Heart right ventricle (tissue), 16 donors: Measurements from ENCODE around the gene ABHD16B. TPM values are rescaled to one million over a fixed set of nuclear protein-coding genes. Genes with fewer than 3 reads are reported as not detected.
"Not testable (repeated sequence)": the region's sequence is repeated elsewhere in the genome, so short reads cannot be mapped to it uniquely, and the experiment has no call there.

Experiments
- ATAC-seq, 8 donors: fragments of 200-7000 bp; cut with Tn5 transposase; one replicate each; pipeline ENCODE4 v1.9.1; 2020; ENCODE audit warnings: mild to moderate bottlenecking in 8 of 8, moderate library complexity in 8 of 8, moderate number of reproducible peaks in 1 of 8
- DNase-seq, 2 donors: peaks; one replicate each; pipeline ENCODE4 v3.0.0-alpha.2; 2020
- H3K27ac ChIP-seq, 10 donors: fragments of 200-600 bp; sonication (generic) in 2 of 10; one replicate each; pipeline versions ENCODE4 v1.5.0 to v1.8.0; 2020 to 2022; ENCODE audit warnings: mild to moderate bottlenecking in 3 of 10
- H3K27me3 ChIP-seq, 7 donors: fragments of 200-600 bp; one replicate each; pipeline ENCODE4 v1.8.0; 2021 to 2022; ENCODE audit warnings: mild to moderate bottlenecking in 2 of 7
- H3K36me3 ChIP-seq, 9 donors: fragments of 200-600 bp; sonication (generic) in 1 of 9; one replicate each; pipeline versions ENCODE4 v1.5.0 to v1.8.0; 2020 to 2022; ENCODE audit warnings: mild to moderate bottlenecking in 2 of 9
- H3K4me1 ChIP-seq, 9 donors: fragments of 200-600 bp; sonication (generic) in 1 of 9; one replicate each; pipeline versions ENCODE4 v1.5.0 to v1.8.0; 2020 to 2022; ENCODE audit warnings: mild to moderate bottlenecking in 4 of 9
- H3K4me3 ChIP-seq, 10 donors: fragments of 200-600 bp; sonication (generic) in 2 of 10; one replicate each; pipeline versions ENCODE4 v1.5.0 to v1.8.0; 2020 to 2022; ENCODE audit warnings: mild to moderate bottlenecking in 7 of 10, moderate library complexity in 2 of 10
- H3K9me3 ChIP-seq, 11 donors: fragments of 200-600 bp in 10 of 11; sonication (generic) in 2 of 11; one replicate each; pipeline versions ENCODE4 v1.5.0 to v1.8.0; 2013 to 2022; ENCODE audit warnings: mild to moderate bottlenecking in 2 of 11, control low read depth in 1 of 11, moderate library complexity in 1 of 11
- CTCF ChIP-seq, 9 donors: fragments of 200-600 bp; sonication (generic) in 2 of 9; IDR thresholded peaks; one replicate each; pipeline versions ENCODE4 v1.5.0 to v1.8.0; 2021 to 2022; ENCODE audit warnings: antibody characterized with exemption in 9 of 9, mild to moderate bottlenecking in 5 of 9, moderate library complexity in 1 of 9
- WGBS, 2 donors: extraction: QIAGEN DNeasy Blood & Tissue Kit; methylation state at CpG; one replicate each; pipeline ENCODE4 v1.1.7; 2013; ENCODE audit warnings: inconsistent platforms in 1 of 2; 5-methylcytosine and 5-hydroxymethylcytosine counted together
- intact Hi-C, 10 donors: fragments of 100-400 bp; cut with DNase I; formaldehyde crosslinking; loops; one replicate each; pipeline versions ENCODE4 v1.11.1 to v1.14.2; 2022
- polyA plus RNA-seq, 2 donors: library from polyadenylated mRNA; stranded (reverse); fragments of 200-250 nt; gene quantifications; one replicate each; pipeline ENCODE4 v1.2.3, GENCODE V29; 2013
- total RNA-seq, 10 donors: library from RNA; stranded (reverse); fragmentation: NEBNext Ultra II Directional in 3 of 10; extraction: Animal tissue kit (Norgen Biotek cat#: 25700) in 3 of 10; gene quantifications; one replicate each; pipeline versions ENCODE4 v1.2.1 to v1.2.4, GENCODE V29; 2021 to 2023
- donor health status: Arrhythmogenic right ventricular cardiomyopathy.
- donor health status: ischemic (EF 13 %, LVEDD 7.1; RV severe dilation, severe dysfunction).
- donor health status: healthy with polysubstance abuse.
- donor health status: DM: no; HTN: yes; CAD: no.
- donor health status: DM: no; HTN: no; CAD: no.
- donor health status: ischemic (EF 25% LVEDD 6.9; RV normal size, moderate dysfunction).
- donor health status: ischemic (EF 25% LVEDD 5.7; RV mildly dilated, moderate dysfunction).
- donor health status: healthy.
- donor health status: DM: yes; HTN: yes; CAD: no.
- donor health status: Ischemic cardiomyopathy.
- donor health status: ischemic (EF 35%, LVEDD 5.7; RV mildly dilated, moderate dysfunction).
- donor health status: nonischemic (EF 11% LVEDD 7.7; RV severe dilation, severe dysfunction).
- donor health status: DM: yes; HTN: yes; CAD: no.
- donor health status: PGD.
- donor health status: ischemic (EF 29% LVEDD 5.4; RV normal size, mild dysfunction).
- donor health status: nonischemic (EF 23%, LVEDD 6.1; RV moderate dilation, normal function).

Gene ABHD16B
- total and polyA plus RNA-seq, 12 donors = 0.32 to 0.59 TPM; not detected in 10

- WGBS, 2 donors = 83 to 91% methylated on average over 27 of the region's 27 CpGs
- intact Hi-C loops = no loop called here
- Histone ChIP-seq H3K36me3 (no peaks in the 10 kb centered on the region), H3K27me3 (peaks cover 0 to 33% (median 0%) of the 10 kb centered on the region in 7 donors), H3K4me1 (peaks cover 27 to 69% (median 55%) of the 10 kb centered on the region in 9 donors), H3K27ac (peak overlapping the region in 1 of 10 donors; percentile 26), H3K4me3 (no peak overlapping the region), H3K9me3 (no peaks in the 10 kb centered on the region)
- no peak for TF ChIP-seq CTCF (IDR thresholded peaks at IDR 0.05)
- ATAC-seq (no peak), DNase-seq (no peak)
Measured at GRCh38 chr20:63850689-63851547, 10.4 kb upstream of the ABHD16B start.

DNA sequence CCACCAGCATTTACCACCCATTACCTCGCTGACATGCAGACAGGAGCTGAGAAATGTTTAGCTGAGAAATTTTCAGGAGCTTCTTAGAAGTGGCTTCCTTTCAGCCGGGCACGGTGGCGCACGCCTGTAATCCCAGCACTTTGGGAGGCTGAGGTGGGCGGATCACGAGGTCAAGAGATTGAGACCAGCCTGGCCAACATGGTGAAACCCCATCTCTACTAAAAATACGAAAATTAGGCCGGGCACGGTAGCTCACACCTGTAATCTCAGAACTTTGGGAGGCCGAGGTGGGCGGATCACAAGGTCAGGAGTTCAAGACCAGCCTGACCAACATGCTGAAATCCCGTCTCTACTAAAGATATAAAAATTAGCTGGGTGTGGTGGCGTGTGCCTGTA, 9.8 kb upstream of the ABHD16B start:
- WGBS, 2 donors = 89 to 92% methylated on average over 14 of the region's 14 CpGs
- ATAC-seq, H3K36me3 ChIP-seq, H3K9me3 ChIP-seq, DNase-seq, intact Hi-C loops, H3K4me3 ChIP-seq: not testable (repeated sequence)
- peak overlapping the region in 1 of 10 donors; percentile 26 for H3K27ac ChIP-seq
- peaks cover 25 to 69% (median 55%) of the 10 kb centered on the region in 9 donors for H3K4me1 ChIP-seq
- peaks cover 0 to 26% (median 0%) of the 10 kb centered on the region in 7 donors for H3K27me3 ChIP-seq

GRCh38 chr20:63853733-63854068, 7.6 kb upstream of the ABHD16B start:
- peak overlapping the region in 4 of 10 donors; percentile 5 to 35 (median 24) for H3K4me3 ChIP-seq
- ATAC-seq, H3K36me3 ChIP-seq, H3K9me3 ChIP-seq, DNase-seq, intact Hi-C loops: not testable (repeated sequence)
- WGBS, 2 donors = 54 to 57% methylated on average over 4 of the region's 4 CpGs
- H3K4me1 ChIP-seq = peaks cover 36 to 69% (median 55%) of the 10 kb centered on the region in 9 donors
- peaks cover 0 to 12% (median 0%) of the 10 kb centered on the region in 7 donors for H3K27me3 ChIP-seq
- peak overlapping the region; percentile 86 to 97 (median 91) for H3K27ac ChIP-seq

DNA sequence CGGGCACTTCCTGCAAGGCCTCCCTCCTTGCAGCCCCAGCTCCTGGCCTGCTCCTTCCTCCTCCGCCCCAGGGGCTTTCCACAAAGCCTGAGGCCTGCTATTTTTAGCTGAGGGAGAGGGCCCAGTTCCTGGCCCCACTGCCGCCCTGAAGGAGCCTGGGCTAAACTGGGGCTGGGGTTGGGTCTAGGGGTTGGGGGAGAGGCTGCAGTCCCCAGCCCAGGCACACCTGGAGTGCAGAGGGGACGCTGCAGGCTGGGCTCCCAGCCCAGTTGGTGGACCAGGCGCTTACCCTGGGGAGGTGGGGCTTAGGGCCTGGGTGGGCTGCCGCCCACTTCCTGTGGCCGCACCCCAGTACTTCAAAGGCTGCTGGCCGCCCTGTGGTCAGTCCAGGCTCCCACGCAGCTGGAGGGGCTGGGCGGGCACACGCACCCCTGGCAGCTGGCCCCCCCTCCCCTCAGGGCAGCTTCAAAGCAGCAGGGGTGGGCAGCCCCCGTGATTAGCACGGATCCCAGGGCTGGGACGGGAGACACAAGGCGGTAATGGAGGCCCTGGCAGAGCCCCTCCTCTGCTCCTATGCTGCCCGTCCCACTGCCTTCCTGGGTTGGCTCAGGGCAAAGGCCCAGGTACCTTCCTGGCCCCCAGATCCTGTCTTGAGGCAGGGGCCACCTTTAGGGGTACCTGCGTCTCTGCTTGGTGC, 7.1 kb upstream of the ABHD16B start:
- Histone ChIP-seq H3K27me3 (peaks cover 0 to 12% (median 0%) of the 10 kb centered on the region in 7 donors), H3K9me3 (no peaks in the 10 kb centered on the region), H3K4me3 (peak overlapping the region in 8 of 10 donors; percentile 14 to 45 (median 36)), H3K4me1 (peaks cover 38 to 73% (median 59%) of the 10 kb centered on the region in 9 donors), H3K27ac (peak overlapping the region; percentile 86 to 97 (median 91)), H3K36me3 (no peaks in the 10 kb centered on the region)
- 15 to 16% methylated on average over 17 of the region's 17 CpGs for WGBS, 2 donors
- DNase-seq = peak; percentile 57 to 66
- no peak for TF ChIP-seq CTCF (IDR thresholded peaks at IDR 0.05)
- intact Hi-C loops = no loop called here
- ATAC-seq = peak; percentile 28 to 51 (median 43)

GRCh38 chr20:63854766-63855362, 6.4 kb upstream of the ABHD16B start:
- Histone ChIP-seq H3K27me3 (peaks cover 0 to 12% (median 0%) of the 10 kb centered on the region in 7 donors), H3K9me3 (no peaks in the 10 kb centered on the region), H3K4me3 (peak overlapping the region in 9 of 10 donors; percentile 13 to 45 (median 35)), H3K27ac (peak overlapping the region; percentile 86 to 97 (median 91)), H3K4me1 (peaks cover 38 to 80% (median 66%) of the 10 kb centered on the region in 9 donors), H3K36me3 (no peaks in the 10 kb centered on the region)
- ATAC-seq (peak; percentile 8 to 73 (median 50)), DNase-seq (peak; percentile 74 to 81)
- intact Hi-C loops = loop anchor here in 2 of 10 donors (5.0 kb wide), 1 partner anchor 33 kb away; no protein-coding TSS in a partner anchor
- TF ChIP-seq CTCF (IDR thresholded peaks at IDR 0.05) = no peak
- 7 to 10% methylated on average over 25 of the region's 26 CpGs for WGBS, 2 donors
